Measurements from ENCODE around the gene DAGLA.

DAGLA gene

GRCh38 chr11:61795876-61796526 is 115.8 kb downstream of the DAGLA start:
- no peak for DNase-seq (ENCODE audit: low read depth)
- no peak for TF ChIP-seq CTCF (conservative IDR thresholded peaks at IDR 0.05; ENCODE audit: low read depth, low read length)
- no peak overlapping the region for H3K4me3 ChIP-seq (ENCODE audit: low read depth, low read length)
